Panc1 (cell line): Measurements from ENCODE around the gene NR6A1. TPM values are rescaled to one million over a fixed set of nuclear protein-coding genes. Genes with fewer than 3 reads are reported as not detected.

ENCODE experiments used
- ATAC-seq: fragments of 200-7000 bp; cut with Tn5 transposase; 2 replicates; pipeline ENCODE4 v1.9.1; 2020; ENCODE audit warnings: mild to moderate bottlenecking, moderate library complexity
- BruUV-seq: library from RNA; stranded (reverse); fragments of 400-500 nt; replicated peaks from 2 replicates; lab custom pipeline; 2021; lab: Mats Ljungman, UMichigan
- CTCF ChIA-PET: fragments of 300-600 bp; sonication (Branson Sonifier 250); formaldehyde crosslinking; loops from one replicate; lab custom pipeline; 2022; ENCODE audit warnings: antibody characterized with exemption; lab: Charles Lee
- POLR2A ChIA-PET: fragments of 300-600 bp; sonication (Branson Sonifier 250); formaldehyde crosslinking; loops from one replicate; lab custom pipeline; 2022; ENCODE audit warnings: antibody characterized with exemption; lab: Charles Lee
- DNase-seq: peaks from one replicate; pipeline ENCODE4 v3.0.0-alpha.2; 2010; ENCODE audit warnings: low read depth, low spot score
- H3K27ac ChIP-seq: 2 replicates; pipeline ENCODE4 v1.5.1; 2011; ENCODE audit warnings: mild to moderate bottlenecking, low read length, inconsistent platforms
- H3K27me3 ChIP-seq: fragments of 200-500 bp; sonication (Bioruptor generic); 2 replicates; pipeline ENCODE4 v1.6.0; 2014; ENCODE audit warnings: low read length, inconsistent platforms; ENCODE audit not compliant: control insufficient read depth, insufficient read depth
- H3K36me3 ChIP-seq: fragments of 200-500 bp; sonication (Bioruptor generic); 2 replicates; pipeline ENCODE4 v1.5.1; 2014; ENCODE audit warnings: inconsistent platforms, mild to moderate bottlenecking, low read length, moderate library complexity; ENCODE audit not compliant: control insufficient read depth, insufficient read depth
- H3K4me1 ChIP-seq: 2 replicates; pipeline ENCODE4 v1.5.1; 2011; ENCODE audit warnings: inconsistent platforms, mild to moderate bottlenecking, low read length, moderate library complexity; ENCODE audit not compliant: control insufficient read depth, insufficient read depth
- H3K4me3 ChIP-seq, 2 experiments: 2 replicates each; pipeline ENCODE4 v1.5.1; 2011 to 2012; ENCODE audit warnings: low read depth in 2 of 2, low read length in 2 of 2, mild to moderate bottlenecking in 2 of 2, inconsistent platforms in 1 of 2, moderate library complexity in 1 of 2
- H3K9me3 ChIP-seq: fragments of 200-500 bp; sonication (Bioruptor generic); 2 replicates; pipeline ENCODE4 v1.5.1; 2014; ENCODE audit warnings: low read depth, mild to moderate bottlenecking, inconsistent platforms, low read length, moderate library complexity; ENCODE audit not compliant: control insufficient read depth, insufficient read depth
- POLR2AphosphoS5 ChIP-seq: IDR thresholded peaks from 2 replicates; pipeline ENCODE4 v1.6.1; 2012; ENCODE audit warnings: mild to moderate bottlenecking, low read depth, low read length, moderate library complexity
- SIN3A ChIP-seq: IDR thresholded peaks from 2 replicates; pipeline ENCODE4 v1.6.1; 2012; ENCODE audit warnings: low read depth, mild to moderate bottlenecking, low read length, moderate library complexity, borderline replicate concordance; ENCODE audit not compliant: insufficient read depth
- TCF7L2 ChIP-seq: IDR thresholded peaks from 2 replicates; pipeline ENCODE4 v1.6.1; 2011; ENCODE audit warnings: mild to moderate bottlenecking, low read depth, low read length, inconsistent platforms
- in situ Hi-C: cut with HindIII; loops from 2 replicates; pipeline ENCODE4 v1.10.0; 2016; ENCODE audit warnings: low sequenced_read_pairs, low pct_unique_long_range_greater_than_20kb
- intact Hi-C: fragments of 100-400 bp; cut with micrococcal nuclease; formaldehyde crosslinking; loops from one replicate; pipeline ENCODE4 v1.10.0; 2022; ENCODE audit not compliant: unreplicated experiment
- total RNA-seq: library from RNA; stranded (reverse); gene quantifications from one replicate; pipeline ENCODE4 v1.2.1, GENCODE V29; 2021; ENCODE audit not compliant: unreplicated experiment
- TF ChIP-seq, protein P1 (sequence below), 2 experiments: IDR thresholded peaks; 2 replicates each; pipeline ENCODE4 v1.6.1; 2011 to 2012; ENCODE audit warnings: low read depth in 2 of 2, control low read depth in 1 of 2, low read length in 1 of 2, mild to moderate bottlenecking in 1 of 2, moderate library complexity in 1 of 2; ENCODE audit not compliant: insufficient read depth in 1 of 2
- TF ChIP-seq, protein P2 (sequence below): fragments of 450-650 bp; IDR thresholded peaks from 2 replicates; pipeline ENCODE4 v1.5.1; 2017; ENCODE audit warnings: mild to moderate bottlenecking

The NR6A1 gene
- total RNA-seq, 1 experiment from 2014 or later: 7.6 TPM

DNA sequence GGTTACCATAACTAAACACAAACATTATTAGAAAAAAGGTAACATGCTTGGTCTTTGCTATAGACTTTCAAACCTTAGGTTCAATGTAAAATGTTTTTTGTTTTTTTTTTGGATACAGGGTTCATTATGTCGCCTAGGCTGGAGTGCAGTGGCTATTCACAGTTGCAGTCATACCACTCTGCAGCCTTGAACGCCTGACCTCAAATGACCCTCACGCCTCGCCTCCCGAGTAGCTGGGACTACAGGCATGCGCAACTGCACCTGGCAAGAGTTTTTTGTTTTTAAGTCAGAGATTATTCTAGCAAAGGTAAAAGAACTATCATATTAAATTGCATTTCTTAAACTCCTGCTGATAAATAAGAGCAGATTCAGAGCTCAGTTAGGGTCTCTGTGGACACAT, 208.8 kb downstream of the NR6A1 start:
- Histone ChIP-seq H3K27me3 (no peaks in the 10 kb centered on the region), H3K36me3 (no peaks in the 10 kb centered on the region), H3K4me1 (no peaks in the 10 kb centered on the region; the same call in 1 of the 2 replicates), H3K9me3 (no peaks in the 10 kb centered on the region), H3K27ac (no peak overlapping the region), H3K4me3 (no peak overlapping the region)
- TF ChIP-seq POLR2AphosphoS5 (no peak), SIN3A (no peak), TCF7L2 (no peak)
- TF ChIP-seq, protein P1, sequence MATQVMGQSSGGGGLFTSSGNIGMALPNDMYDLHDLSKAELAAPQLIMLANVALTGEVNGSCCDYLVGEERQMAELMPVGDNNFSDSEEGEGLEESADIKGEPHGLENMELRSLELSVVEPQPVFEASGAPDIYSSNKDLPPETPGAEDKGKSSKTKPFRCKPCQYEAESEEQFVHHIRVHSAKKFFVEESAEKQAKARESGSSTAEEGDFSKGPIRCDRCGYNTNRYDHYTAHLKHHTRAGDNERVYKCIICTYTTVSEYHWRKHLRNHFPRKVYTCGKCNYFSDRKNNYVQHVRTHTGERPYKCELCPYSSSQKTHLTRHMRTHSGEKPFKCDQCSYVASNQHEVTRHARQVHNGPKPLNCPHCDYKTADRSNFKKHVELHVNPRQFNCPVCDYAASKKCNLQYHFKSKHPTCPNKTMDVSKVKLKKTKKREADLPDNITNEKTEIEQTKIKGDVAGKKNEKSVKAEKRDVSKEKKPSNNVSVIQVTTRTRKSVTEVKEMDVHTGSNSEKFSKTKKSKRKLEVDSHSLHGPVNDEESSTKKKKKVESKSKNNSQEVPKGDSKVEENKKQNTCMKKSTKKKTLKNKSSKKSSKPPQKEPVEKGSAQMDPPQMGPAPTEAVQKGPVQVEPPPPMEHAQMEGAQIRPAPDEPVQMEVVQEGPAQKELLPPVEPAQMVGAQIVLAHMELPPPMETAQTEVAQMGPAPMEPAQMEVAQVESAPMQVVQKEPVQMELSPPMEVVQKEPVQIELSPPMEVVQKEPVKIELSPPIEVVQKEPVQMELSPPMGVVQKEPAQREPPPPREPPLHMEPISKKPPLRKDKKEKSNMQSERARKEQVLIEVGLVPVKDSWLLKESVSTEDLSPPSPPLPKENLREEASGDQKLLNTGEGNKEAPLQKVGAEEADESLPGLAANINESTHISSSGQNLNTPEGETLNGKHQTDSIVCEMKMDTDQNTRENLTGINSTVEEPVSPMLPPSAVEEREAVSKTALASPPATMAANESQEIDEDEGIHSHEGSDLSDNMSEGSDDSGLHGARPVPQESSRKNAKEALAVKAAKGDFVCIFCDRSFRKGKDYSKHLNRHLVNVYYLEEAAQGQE (IDR thresholded peaks at IDR 0.05; ENCODE audit: insufficient read depth in 1 of 2, low read depth in 2 of 2, low read length in 1 of 2): no peak
- TF ChIP-seq, protein P2, sequence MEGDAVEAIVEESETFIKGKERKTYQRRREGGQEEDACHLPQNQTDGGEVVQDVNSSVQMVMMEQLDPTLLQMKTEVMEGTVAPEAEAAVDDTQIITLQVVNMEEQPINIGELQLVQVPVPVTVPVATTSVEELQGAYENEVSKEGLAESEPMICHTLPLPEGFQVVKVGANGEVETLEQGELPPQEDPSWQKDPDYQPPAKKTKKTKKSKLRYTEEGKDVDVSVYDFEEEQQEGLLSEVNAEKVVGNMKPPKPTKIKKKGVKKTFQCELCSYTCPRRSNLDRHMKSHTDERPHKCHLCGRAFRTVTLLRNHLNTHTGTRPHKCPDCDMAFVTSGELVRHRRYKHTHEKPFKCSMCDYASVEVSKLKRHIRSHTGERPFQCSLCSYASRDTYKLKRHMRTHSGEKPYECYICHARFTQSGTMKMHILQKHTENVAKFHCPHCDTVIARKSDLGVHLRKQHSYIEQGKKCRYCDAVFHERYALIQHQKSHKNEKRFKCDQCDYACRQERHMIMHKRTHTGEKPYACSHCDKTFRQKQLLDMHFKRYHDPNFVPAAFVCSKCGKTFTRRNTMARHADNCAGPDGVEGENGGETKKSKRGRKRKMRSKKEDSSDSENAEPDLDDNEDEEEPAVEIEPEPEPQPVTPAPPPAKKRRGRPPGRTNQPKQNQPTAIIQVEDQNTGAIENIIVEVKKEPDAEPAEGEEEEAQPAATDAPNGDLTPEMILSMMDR: no peak
- CTCF ChIA-PET: interaction anchor here (0.7 kb wide), 1 partner anchor 80 kb away, joined by 6 read pairs; no protein-coding TSS in a partner anchor
- intact Hi-C loops (no loop called here), in situ Hi-C loops (no loop called here)
- DNase-seq: no peak
- no peak for ATAC-seq
- POLR2A ChIA-PET: no interaction called here
- no TSS peak for BruUV-seq

DNA sequence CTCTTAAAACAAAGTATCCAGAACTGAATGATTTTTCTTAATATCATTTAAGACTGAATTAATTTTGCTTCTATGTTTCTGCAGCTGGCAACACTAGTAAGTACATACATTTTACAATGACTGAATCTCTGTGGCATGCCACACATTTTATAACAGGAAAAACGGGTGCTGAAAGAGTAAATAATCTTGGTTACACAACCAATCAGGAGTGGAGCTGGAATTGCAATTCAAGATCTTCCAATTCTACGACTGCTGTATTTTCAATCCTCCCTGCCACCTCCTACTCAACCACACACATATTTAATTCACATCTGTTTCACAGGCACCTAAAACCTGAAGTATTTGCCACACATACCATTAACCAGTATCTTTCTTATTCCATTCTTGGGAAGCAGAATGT, 211.2 kb downstream of the NR6A1 start:
- ATAC-seq: no peak
- BruUV-seq: no TSS peak
- H3K4me1 ChIP-seq: no peaks in the 10 kb centered on the region; the same call in 1 of the 2 replicates
- CTCF ChIA-PET: interaction anchor here (0.8 kb wide), 1 partner anchor 11 kb away, joined by 3 read pairs; no protein-coding TSS in a partner anchor
- no peak for TF ChIP-seq SIN3A
- TF ChIP-seq, protein P1 (IDR thresholded peaks at IDR 0.05; ENCODE audit: insufficient read depth in 1 of 2, low read depth in 2 of 2, low read length in 1 of 2): no peak
- TF ChIP-seq TCF7L2: no peak
- TF ChIP-seq POLR2AphosphoS5: no peak
- TF ChIP-seq, protein P2: no peak
- H3K9me3 ChIP-seq: no peaks in the 10 kb centered on the region
- H3K4me3 ChIP-seq: no peak overlapping the region
- H3K27ac ChIP-seq: no peak overlapping the region
- intact Hi-C loops: no loop called here
- in situ Hi-C loops: no loop called here
- H3K27me3 ChIP-seq: no peaks in the 10 kb centered on the region
- H3K36me3 ChIP-seq: no peaks in the 10 kb centered on the region
- DNase-seq: no peak
- POLR2A ChIA-PET: no interaction called here
